Measurements from ENCODE around the gene TXNDC17. TPM values are rescaled to one million over a fixed set of nuclear protein-coding genes. Genes with fewer than 3 reads are reported as not detected.

The TXNDC17 gene
- total and polyA plus RNA-seq, 9 of the 15 experiments (the other 6 are each of a cell fraction or from before 2014, with no cell fraction given), result 108 to 759 (median 179) TPM

- no peak for TF ChIP-seq CUX1 (CRISPR knock-in tag; IDR thresholded peaks at IDR 0.05)
- TF ChIP-seq FUS (optimal IDR thresholded peaks at IDR 0.05; ENCODE audit: low read depth, low read length), result no peak
- TF ChIP-seq FOXJ3 (CRISPR knock-in tag; IDR thresholded peaks at IDR 0.05), result peak; percentile 71
- peak; percentile 72; the same call in 1 of the 2 replicates for TF ChIP-seq SUPT5H (IDR thresholded peaks at IDR 0.05)
- no peak for TF ChIP-seq ZNF707 (CRISPR knock-in tag; conservative IDR thresholded peaks at IDR 0.05)
- TF ChIP-seq ZNF324 (CRISPR knock-in tag; IDR thresholded peaks at IDR 0.05), result no peak
- TF ChIP-seq MXI1 (IDR thresholded peaks at IDR 0.05; ENCODE audit: low read depth, low read length), result peak; percentile 69; the same call in 1 of the 2 replicates
- TF ChIP-seq LCOR (CRISPR knock-in tag; IDR thresholded peaks at IDR 0.05), result peak; percentile 71; the same call in 1 of the 2 replicates
- no peak for TF ChIP-seq CBFA2T3 (IDR thresholded peaks at IDR 0.05)
- TF ChIP-seq MEIS2 (IDR thresholded peaks at IDR 0.05; ENCODE audit: partially characterized antibody), result no peak
- TF ChIP-seq, protein P1, sequence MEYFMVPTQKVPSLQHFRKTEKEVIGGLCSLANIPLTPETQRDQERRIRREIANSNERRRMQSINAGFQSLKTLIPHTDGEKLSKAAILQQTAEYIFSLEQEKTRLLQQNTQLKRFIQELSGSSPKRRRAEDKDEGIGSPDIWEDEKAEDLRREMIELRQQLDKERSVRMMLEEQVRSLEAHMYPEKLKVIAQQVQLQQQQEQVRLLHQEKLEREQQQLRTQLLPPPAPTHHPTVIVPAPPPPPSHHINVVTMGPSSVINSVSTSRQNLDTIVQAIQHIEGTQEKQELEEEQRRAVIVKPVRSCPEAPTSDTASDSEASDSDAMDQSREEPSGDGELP (CRISPR knock-in tag; IDR thresholded peaks at IDR 0.05; ENCODE audit: borderline replicate concordance), result peak; percentile 64; the same call in 1 of the 2 replicates
- TF ChIP-seq RAD51 (IDR thresholded peaks at IDR 0.05; ENCODE audit: borderline replicate concordance, low read depth), result no peak
- no peak for TF ChIP-seq ZFX (CRISPR knock-in tag; IDR thresholded peaks at IDR 0.05)
- TF ChIP-seq TBP (optimal IDR thresholded peaks at IDR 0.05; ENCODE audit: low read depth, low read length), result peak; percentile 41
- TF ChIP-seq NKRF (IDR thresholded peaks at IDR 0.05; ENCODE audit: borderline replicate concordance), result 0 out of 2 replicates have a peak, but pooled peaks have one; percentile 64
- no peak for TF ChIP-seq U2AF1 (optimal IDR thresholded peaks at IDR 0.05; ENCODE audit: low read depth, low read length)
- no peak for TF ChIP-seq SMAD1 (IDR thresholded peaks at IDR 0.05; ENCODE audit: low read depth, low read length, partially characterized antibody)
- TF ChIP-seq ATF3 (IDR thresholded peaks at IDR 0.05), result no peak
- no peak for TF ChIP-seq ATF3 (CRISPR knock-in tag; conservative IDR thresholded peaks at IDR 0.05)
- TF ChIP-seq TSC22D4 (tag; IDR thresholded peaks at IDR 0.05), result no peak
- no peak for TF ChIP-seq CBX1 (IDR thresholded peaks at IDR 0.05; ENCODE audit: low read depth)
Observed at GRCh38 chr17:6651354-6651918, 10.6 kb downstream of the TXNDC17 start, which contains the start of the genes C17orf100 and MED31 (continued).

Measured in K562 (cell line).